HS-5 (cell line): ENCODE data around the gene ARCN1.

Source experiments
- DNase-seq: peaks from one replicate; pipeline ENCODE4 v3.0.0-alpha.2; 2012; ENCODE audit warnings: low read depth

ARCN1 gene

GRCh38 chr11:118621784-118622375, 49.7 kb downstream of the ARCN1 start:
- no peak for DNase-seq

GRCh38 chr11:118622376-118623268, 50.4 kb downstream of the ARCN1 start:
- DNase-seq: no peak

- no peak for DNase-seq
Observed at GRCh38 chr11:118623269-118623655, 51.1 kb downstream of the ARCN1 start.

GRCh38 chr11:118625036-118625690, 53.0 kb downstream of the ARCN1 start:
- DNase-seq: no peak

GRCh38 chr11:118625976-118626375, 53.8 kb downstream of the ARCN1 start:
- DNase-seq: no peak

GRCh38 chr11:118627566-118627965, 55.4 kb downstream of the ARCN1 start:
- DNase-seq: no peak

- DNase-seq: no peak
Observed at GRCh38 chr11:118628031-118628430, 55.8 kb downstream of the ARCN1 start.

- no peak for DNase-seq
Observed at GRCh38 chr11:118628432-118628831, 56.2 kb downstream of the ARCN1 start.

GRCh38 chr11:118628861-118629549, 56.8 kb downstream of the ARCN1 start:
- no peak for DNase-seq

- DNase-seq: no peak
Observed at GRCh38 chr11:118629761-118630661, 57.8 kb downstream of the ARCN1 start.

GRCh38 chr11:118631142-118631909, 59.1 kb downstream of the ARCN1 start:
- no peak for DNase-seq

- DNase-seq: no peak
Observed at GRCh38 chr11:118632577-118633318, 60.5 kb downstream of the ARCN1 start.

GRCh38 chr11:118633319-118633690, 61.1 kb downstream of the ARCN1 start:
- no peak for DNase-seq

- no peak for DNase-seq
Observed at GRCh38 chr11:118633979-118634378, 61.8 kb downstream of the ARCN1 start.

- DNase-seq: no peak
Observed at GRCh38 chr11:118634431-118635236, 62.4 kb downstream of the ARCN1 start.

- no peak for DNase-seq
Observed at GRCh38 chr11:118635237-118635591, 63.0 kb downstream of the ARCN1 start.

- no peak for DNase-seq
Observed at GRCh38 chr11:118635642-118636041, 63.4 kb downstream of the ARCN1 start.

- DNase-seq: no peak
Observed at GRCh38 chr11:118636569-118637290, 64.5 kb downstream of the ARCN1 start.
